ENCODE results near the gene SFSWAP.
"Not testable (repeated sequence)": the region's sequence is repeated elsewhere in the genome, so short reads cannot be mapped to it uniquely, and the experiment has no call there.

SFSWAP gene

DNA sequence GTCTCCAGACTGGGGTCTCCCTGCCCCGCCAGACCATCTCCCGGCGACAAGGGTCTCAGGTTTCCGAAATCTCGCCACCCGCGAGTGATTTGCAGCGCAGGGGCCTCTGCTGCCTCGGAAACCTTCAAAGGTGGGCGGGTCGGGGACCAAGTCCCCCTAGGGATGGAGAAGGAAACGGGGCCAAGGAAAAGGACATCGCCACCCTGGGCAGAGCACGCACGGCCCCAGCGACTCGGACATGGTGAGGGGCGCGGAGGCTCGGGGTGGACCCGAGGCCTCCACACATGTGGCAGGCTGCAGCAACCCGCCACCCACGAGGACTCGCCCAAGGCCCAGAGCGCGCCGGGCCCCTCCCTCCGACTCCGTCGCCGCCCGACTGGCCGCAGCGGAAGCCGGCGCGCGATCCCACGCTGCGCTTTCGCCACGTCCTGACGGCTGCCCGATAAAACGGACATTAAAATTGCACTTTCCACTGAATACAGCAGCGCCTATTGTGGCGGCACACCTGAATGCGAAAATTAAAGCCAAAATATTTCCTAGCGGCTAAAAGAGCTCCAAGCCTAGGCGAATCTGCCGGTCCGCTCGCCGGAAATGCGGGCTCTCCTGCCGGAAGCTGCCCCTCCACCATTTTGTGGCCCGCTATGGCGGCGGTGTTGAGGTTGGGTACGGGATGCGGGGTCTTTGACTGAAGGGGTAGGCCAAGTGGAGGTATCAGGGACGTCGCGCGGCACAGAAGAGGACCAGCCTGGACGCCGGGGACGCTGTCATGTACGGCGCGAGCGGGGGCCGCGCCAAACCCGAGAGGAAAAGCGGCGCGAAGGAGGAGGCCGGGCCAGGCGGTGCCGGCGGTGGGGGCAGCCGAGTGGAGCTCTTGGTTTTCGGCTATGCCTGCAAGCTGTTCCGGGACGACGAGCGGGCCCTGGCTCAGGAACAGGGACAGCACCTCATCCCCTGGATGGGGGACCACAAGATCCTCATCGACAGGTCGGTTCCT lies at the start of gene SFSWAP:
Gene SFSWAP (plus strand): TSS at position 627 of the 994 bp plus-strand sequence. CDS start 140 bp downstream, at position 767.
- peak; percentile 92 for DNase-seq

DNA sequence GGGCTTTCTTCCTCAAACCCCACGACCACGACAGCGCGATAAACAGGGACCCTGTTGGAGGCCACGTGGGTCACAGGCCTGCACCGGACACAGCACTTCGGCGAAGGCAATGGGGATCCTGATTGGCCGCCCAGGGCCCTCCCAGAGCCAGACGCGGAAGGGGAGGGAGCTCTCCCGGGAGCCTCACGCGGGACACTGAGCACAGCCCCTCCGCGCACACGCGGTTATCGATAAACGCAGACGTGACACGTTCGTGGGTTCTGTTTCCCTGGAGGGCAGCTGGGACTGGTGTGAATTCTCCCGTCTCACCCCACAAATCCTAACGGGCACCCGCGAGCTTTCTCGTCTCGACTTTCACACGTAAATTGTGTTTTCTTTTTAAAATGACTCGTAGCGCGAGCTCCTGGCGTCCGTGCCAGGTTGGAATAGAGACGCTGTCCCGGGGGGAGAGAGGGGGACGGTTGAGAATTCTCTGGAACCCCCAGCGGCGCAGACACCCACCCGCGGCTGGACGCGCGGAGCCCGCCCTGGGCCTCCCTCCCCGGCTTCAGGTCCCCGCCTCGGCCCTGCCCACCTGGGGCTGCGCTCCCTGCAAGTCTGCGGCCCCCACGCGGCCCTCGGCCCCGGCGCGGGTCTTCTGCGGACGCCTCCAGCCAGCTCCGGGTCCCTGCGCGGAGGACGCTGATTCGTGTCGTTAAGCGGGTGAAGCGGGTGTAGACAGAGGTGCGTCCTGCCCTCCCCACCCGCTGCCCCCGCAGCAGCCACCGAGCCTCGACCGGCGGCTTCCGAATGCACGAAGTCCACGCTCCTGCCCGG lies 49.5 kb upstream of the SFSWAP start:
- not testable (repeated sequence) for DNase-seq

DNA sequence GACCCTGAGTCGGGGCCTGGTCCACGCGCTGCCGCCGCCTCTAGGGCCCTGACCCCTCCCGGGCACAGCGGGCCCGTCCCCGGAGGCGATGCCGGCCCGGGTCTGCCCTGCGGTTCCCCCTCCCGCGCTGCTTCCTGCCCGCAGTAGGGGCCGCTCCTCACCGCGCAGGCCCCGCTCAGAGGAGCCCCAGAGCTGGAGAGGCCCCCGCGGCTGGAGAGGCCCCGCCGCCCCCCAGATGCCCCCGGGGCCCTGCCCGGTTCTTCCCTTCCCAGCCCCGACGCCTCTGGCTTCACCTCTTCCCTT lies 49.0 kb upstream of the SFSWAP start:
- DNase-seq: not testable (repeated sequence)

DNA sequence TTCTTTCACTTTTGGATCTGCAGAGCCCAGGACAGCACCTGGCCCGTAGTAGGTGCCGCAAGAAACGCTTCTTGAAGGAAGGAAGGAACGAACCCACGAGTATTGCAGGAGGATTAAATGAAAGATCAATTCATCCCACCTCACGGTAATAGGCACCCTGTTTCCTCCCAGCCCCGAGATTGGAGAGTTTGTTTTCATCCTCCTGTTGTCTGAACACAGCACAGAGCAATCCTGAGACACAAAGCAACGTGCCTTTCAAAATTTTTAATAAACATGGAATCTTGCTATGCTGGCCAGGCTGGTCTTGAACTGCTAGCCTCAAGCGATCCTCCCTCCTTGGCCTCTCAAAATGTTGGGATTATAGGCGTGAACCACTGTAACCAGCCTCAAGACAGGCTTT lies 48.5 kb upstream of the SFSWAP start:
- not testable (repeated sequence) for DNase-seq

DNA sequence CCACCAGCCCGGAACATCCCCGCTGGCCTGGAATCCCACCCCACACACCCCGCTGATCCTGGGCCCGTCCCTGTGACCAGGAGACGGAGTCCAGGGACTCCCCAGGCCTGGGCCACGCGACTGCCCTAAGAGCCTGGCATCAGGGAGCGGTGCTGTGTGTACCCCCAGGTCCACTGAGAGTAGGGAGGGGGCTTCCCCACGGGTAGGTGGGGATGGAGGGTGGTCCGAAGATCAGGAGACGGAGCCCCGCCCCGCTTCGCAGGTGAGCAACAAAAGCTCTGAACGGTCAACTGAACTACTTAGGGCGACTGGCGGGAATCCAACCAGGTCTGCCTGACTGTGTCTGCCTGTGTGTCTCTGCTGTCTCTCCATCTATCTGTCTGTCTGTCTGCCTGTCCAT lies 45.2 kb upstream of the SFSWAP start:
- not testable (repeated sequence) for DNase-seq

DNA sequence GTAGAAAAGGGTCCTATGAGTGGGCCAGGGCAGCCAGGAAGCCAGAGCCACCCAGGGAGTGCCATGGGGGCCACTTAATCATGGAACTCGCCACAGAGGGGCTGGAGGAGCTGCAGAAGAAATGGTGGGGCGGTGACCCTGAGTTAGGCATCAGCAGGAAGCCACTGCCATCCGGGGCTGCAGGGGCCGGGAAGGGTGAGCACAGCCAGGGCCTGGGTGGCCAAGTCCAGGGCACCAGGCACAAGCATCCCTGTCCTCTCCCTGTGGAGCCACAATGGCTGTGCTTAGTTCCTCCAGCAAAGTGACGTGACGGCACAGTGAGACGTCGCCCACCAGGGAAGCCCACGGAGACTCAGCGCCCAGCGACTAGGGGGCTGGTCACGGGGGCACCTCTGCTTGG lies 44.4 kb upstream of the SFSWAP start:
- not testable (repeated sequence) for DNase-seq

DNA sequence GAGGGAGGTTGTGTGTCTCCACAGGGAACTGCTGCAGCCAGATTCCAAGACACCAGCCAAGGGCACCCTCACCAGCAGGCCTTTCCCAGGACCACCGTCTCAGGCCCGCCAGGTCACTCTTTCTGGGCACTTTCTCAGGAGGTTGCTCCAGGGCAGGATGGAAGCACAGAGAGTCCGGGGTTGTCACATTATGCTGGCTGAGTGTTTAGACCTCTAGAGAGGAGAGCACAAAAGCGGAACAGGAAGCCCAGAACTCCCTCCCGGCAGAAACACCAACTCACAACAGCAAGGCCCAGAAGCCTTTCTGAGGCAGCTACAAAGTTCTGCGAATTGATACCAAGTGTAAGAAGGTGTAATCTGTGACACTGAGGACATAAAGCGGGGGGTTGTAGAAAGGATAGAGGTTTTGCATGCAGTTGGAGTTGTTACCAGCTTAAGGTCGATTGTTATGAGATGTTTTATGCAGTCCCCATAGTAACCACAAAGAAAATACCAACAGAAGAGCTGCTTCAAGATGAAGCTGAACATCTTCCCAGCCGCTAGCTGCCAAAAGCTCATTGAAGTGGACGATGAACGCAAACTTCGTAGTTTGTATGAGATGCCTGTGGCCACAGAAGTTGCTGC lies 43.8 kb upstream of the SFSWAP start:
- not testable (repeated sequence) for DNase-seq

DNA sequence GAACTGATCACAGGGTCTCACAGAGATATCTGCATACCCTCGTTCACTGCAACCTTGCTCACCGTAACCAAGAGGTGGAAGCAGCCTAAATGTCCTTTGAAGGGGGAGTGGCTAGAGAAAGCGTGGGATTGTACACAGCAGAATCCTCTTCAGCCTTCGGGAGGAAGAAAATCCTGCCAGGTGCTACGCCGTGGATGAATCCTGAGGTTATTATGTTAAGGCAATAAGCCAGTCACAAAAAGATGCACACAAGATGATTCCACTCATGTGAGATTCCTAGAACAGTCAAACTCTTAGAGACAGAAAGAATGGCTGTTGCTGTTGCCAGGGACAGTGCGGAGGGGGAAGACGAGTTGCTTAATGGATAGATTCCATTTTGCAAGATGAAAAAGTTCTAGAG lies 39.6 kb upstream of the SFSWAP start:
- DNase-seq: no peak

DNA sequence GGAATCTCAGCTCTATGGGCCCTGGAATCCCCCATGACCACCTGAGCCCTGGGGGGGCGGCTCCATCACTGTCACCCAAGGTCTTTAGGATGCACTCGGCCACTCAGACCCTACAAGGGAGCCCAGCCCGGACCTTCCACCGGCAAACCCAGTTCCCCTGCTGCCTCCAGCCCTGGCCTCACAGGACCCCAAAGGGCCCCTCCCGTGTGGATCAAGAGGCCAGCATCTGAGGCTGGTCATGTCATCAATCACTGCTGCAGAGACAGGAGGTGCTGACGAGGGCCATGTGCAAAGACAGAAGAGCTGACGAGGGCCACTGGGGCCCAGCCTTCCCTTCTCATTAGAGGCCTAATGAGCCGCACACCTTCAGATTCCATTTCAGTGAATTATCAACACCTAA lies 39.0 kb upstream of the SFSWAP start:
- peak; percentile 47 for DNase-seq

DNA sequence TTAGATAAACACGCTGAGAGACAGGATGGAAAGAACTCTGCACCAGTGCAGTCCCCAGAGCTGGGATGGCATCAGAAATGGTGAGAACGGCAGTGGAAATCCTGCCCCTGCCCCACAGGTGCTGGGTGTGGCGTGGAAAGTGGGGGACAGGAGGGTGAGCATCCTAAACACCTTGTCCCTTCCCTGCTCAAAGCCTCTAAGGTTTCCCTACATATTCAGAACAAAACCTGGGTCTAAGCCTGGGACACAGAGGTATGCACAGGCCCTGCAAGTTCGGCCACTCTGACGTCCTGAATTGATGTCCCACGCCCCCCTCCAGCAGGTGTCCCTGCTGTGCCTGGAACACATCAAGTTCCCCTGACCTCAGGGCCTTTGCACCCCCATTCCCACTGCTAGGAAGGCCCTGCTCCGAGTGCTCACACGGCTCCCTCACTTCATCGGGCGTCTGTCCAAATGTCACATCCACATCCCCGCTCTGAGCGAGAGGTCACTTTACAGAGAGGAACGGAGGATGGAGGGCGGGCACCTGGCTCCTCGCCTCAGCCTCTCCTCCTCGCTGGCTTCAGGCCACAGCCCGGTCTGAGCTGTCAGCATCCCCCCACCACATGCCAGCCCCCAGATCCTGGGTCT lies 38.5 kb upstream of the SFSWAP start:
- DNase-seq: peak; percentile 43

DNA sequence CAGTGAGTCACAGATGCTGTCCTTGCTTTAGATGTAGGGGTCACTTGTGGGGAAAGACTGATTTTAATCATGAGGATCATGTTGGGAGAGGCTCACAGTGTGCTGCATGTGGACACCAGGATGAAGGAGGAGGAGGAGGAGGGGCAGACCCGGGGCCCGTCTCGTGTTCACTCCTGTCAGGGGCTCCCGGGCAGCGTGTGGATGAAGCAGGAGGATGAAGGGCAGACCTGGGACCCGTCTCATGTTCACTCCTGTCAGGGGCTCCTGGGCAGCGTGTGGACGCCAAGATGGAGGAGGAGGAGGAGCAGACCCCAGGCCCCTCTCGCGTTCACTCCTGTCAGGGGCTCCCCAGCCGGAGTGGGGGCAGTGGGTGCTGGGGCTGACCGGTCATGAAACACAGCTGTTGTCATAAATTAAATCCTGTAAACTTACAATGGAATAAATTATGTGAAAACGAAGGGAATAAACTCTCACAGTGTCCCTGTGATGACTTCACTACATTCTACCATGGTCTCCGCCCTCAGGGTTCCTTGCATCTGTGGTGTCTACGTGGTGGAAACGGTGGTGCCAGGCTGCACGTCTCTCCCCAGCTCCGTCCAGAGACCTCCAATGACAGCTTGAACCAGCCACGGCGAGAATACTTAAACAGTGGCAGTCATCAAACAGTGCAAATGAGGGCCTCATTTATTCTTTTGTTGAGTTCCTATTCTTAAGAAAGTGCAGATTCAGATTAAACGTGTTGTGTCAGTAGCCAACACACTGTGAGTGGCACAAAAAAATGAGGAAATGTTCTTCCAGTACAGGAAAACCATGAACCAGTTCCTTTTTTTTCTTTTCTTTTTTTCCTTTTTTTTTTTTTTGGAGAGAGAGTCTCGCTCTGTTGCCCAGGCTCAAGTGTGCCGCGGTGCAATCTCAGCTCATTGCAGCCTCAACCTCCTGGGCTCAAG lies 37.7 kb upstream of the SFSWAP start:
- peak; percentile 53 for DNase-seq

DNA sequence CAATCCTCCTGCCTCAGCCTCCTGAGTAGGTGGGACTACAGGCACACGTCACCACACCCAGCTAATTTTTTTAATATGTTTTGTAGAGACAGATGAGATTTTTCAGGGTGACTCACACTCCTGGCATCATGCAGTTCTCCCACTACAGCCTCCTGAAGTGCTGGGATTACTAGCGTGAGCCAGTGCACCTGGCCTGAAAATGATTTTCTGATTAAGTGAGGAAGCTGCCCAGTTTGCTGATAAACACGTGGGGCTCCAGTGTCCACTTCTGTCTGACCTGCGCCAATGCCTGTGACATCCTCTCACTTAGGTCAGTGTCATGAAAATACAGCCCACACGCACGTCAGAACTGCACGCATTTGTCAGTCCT lies 37.0 kb upstream of the SFSWAP start:
- DNase-seq: no peak

DNA sequence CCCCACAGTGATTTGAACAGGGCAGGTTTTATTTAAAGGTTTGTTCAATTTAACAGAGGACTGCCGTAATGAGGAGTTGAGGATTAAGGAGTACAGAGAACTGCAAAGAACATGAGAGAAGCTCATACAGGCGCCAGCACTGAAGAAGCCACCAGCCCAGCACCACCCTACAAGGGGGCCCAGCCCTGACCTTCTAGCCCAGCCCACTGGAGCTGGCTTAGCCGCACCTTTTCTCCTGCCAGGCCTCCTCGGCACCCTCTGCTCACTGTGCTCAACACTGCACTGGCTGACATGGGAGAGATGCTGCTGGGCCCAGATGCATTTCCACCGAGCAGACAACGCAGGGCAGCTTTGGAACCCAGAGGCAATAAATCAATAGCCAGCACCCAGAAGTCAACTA lies 36.5 kb upstream of the SFSWAP start:
- DNase-seq: peak; percentile 43

DNA sequence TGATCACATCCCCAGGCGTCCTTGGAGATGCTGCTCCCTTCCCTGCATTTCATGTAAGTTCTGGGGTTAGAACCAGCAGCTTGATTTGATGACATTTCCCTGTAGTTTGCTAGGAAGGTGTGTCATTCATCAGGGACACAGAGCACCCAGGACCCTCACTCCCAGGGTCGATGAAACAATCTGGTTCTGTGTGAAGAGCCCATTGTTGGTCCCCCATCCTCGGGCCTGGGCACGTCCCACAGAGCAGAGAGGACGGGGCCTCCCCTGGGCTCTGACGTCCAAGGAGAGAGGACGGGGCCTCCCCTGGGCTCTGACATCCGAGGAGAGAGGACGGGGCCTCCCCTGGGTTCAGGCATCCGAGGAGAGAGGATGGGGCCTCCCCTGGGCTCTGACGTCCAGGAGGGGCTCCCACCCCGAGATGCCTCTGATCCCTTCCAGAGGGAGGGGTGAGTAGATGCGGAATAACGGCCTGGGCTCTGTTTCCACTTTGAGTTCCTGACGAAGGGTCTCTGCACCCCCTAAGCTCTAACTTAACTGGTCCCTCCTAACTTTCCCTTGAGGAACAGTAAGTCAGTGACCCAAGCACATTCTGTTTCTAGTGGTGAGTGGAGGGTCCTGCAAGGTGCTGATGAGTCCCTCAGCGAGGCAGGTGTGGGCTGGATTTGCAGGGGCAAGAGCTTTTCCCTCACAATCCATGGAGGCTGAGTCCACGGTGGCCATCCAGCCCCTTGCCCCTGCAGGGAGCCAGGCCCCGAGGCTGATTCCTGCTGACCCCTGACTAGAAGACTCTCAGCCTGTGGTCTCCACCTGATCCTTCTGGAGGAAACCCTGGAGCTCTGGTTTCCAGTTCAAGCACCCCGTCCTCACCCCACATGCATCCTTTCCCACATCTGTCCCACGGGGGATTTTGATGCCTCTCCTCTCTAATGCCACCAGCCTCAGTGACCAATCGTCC lies 35.5 kb upstream of the SFSWAP start:
- DNase-seq: peak; percentile 46

DNA sequence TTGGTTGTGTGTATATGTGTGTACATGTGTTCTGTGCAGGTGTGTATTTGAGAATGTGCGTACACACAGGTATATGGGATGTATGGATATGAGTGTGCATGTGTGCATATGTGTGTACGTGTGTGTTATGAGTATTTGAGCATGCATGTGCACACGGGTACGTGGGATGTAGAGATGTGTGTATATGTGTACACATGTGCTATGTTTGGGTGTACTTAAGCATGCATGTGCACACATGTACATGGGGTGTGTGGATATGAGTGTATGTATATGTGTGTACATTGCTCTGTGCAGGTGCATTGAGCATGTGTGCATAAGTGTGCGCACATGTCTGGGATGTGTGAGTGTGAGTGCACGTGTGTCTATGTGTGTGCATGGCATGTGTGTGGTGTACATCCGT lies 34.3 kb upstream of the SFSWAP start:
- DNase-seq: no peak

DNA sequence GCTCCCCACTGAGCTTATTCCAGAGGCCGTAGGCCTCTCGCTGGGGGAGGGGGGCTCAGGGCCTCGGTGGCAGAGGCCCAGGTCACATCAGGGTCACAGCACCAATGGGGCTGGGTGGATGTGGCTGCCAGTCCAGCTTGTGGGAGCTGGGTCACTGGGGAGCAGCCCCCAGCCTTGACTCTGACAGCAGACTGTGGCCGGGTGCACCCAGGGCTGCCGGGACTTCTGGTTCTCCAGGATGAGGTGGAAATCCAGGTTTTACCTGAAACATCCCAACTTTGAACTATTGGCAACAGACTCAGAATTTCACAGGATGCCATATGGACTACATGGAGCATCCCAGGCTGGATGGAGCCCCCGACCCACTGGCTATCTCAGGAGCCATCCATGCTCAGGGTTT lies 33.8 kb upstream of the SFSWAP start:
- peak; percentile 34 for DNase-seq

DNA sequence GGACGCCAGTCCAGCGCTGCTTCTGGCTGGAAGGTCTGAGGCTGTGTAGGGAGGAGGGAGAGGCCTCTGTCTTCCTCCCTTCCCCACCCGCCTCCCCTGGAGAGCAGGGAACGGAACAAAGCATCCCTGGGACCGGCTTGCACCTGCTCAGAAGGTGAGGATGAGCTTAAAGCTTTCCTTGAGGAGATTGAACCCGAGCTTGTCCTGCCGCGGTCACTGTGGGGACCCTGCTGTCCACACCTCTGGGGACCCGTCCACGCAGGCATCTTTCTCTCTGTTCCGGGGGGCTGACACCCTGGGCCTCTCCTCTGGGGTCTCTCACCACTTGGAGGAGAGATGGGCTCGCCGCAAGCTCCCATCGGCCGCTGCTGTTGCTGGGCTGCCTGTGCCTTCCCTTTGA lies 33.2 kb upstream of the SFSWAP start:
- no peak for DNase-seq

DNA sequence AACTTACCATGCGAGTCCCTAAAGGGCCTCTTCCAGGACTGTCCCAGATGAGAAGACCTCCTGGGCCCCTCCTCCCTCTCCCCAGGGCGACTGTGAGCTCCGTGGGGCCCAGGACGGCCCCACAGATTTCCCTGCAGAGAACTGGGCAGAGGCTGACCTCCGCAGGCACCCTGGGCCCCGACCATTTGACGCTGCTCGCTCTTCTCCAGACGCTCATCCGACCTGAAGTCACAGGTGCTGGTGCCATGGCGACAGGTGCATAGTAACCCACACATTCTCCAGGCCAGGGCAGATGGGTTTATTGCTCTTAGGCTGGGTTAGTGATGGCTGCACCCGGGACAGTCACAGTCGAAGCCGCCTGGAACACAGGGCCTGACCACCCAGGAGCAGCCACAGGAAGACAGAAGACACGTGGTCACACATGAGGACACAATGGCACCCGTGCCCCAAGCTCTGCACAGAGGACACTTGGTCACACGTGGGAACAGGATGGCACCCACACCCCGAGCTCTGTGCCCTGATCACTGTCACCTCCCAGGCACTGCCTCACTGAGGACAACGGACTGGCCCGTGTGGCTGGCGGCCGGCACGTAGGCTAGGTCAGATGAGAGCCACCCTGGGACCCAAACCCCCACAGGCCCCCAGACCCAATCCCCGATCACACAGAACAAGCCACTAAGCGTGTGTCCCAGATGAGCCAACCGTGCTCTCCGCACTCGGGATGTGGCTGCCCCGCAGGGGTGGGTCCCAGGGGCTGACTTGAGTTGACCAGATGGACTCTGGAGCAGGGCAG lies 32.3 kb upstream of the SFSWAP start:
- peak; percentile 36 for DNase-seq

DNA sequence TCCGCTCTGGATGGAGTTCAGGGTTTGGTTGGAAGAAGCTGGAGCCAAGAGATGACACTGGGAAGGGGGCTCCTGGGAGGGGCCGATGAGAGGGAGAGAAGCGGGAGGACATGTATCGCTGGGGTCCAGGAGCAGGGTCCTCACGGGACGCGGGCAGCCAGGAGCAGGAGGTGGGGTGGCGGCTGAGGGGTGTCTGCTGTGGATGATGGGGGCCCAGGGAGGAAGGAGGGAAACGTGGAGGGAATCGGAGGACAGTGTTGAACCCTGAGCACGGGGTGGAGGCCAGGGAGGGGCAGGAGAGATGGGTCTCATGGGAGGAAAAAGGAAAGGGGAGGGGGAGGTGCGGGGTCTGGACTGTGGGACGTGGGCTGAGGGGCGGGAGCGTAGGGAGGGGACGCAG lies 31.7 kb upstream of the SFSWAP start:
- DNase-seq: peak; percentile 37

DNA sequence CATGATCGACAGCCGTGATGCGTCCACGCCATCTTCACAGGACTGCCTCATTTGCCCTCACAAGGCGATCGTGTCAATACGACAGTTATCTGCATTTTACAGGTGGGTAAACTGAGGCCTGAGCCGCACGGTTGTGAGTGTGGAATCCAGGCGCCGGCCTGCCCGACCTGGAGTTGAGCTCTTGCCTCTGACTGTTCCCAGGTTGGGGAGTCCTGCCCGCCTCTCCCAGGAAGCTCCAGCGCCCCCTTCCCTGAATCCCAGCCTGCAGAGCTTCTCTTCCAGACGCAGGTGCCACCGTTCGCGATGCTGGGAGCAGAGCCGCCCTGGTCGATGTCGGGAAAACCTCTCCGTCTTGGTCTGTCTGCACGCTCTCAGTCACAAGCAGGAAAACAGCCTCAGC lies 31.1 kb upstream of the SFSWAP start:
- not testable (repeated sequence) for DNase-seq

Data from activated effector memory CD4-positive, alpha-beta T cell treated with anti-CD3 and anti-CD28 coated beads, Interleukin-2, amount 50 U/mL, for 16 hours (primary cell).